ENCODE data around the gene CFDP1.

GRCh38 chr16:75280331-75280804 lies 152.9 kb downstream of the CFDP1 start:
- TF ChIP-seq, protein P1, sequence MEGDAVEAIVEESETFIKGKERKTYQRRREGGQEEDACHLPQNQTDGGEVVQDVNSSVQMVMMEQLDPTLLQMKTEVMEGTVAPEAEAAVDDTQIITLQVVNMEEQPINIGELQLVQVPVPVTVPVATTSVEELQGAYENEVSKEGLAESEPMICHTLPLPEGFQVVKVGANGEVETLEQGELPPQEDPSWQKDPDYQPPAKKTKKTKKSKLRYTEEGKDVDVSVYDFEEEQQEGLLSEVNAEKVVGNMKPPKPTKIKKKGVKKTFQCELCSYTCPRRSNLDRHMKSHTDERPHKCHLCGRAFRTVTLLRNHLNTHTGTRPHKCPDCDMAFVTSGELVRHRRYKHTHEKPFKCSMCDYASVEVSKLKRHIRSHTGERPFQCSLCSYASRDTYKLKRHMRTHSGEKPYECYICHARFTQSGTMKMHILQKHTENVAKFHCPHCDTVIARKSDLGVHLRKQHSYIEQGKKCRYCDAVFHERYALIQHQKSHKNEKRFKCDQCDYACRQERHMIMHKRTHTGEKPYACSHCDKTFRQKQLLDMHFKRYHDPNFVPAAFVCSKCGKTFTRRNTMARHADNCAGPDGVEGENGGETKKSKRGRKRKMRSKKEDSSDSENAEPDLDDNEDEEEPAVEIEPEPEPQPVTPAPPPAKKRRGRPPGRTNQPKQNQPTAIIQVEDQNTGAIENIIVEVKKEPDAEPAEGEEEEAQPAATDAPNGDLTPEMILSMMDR (IDR thresholded peaks at IDR 0.05), result no peak
- TF ChIP-seq POLR2A (IDR thresholded peaks at IDR 0.05), result no peak

All from esophagus squamous epithelium (tissue), 4 donors.